ENCODE data around the gene SCN2A.
"Not testable (repeated sequence)": the region's sequence is repeated elsewhere in the genome, so short reads cannot be mapped to it uniquely, and the experiment has no call there.

SCN2A gene

GRCh38 chr2:165256618-165257017, 17.4 kb downstream of the SCN2A start:
- DNase-seq, result no peak

- DNase-seq, result not testable (repeated sequence)
Measured at GRCh38 chr2:165260347-165260746, 21.1 kb downstream of the SCN2A start.

GRCh38 chr2:165268754-165269153, 29.5 kb downstream of the SCN2A start:
- DNase-seq, result no peak

GRCh38 chr2:165273176-165273575, 34.0 kb downstream of the SCN2A start:
- DNase-seq, result no peak

- DNase-seq, result no peak
Measured at GRCh38 chr2:165274698-165275097, 35.5 kb downstream of the SCN2A start.

GRCh38 chr2:165275932-165276331, 36.7 kb downstream of the SCN2A start:
- DNase-seq, result no peak

GRCh38 chr2:165277295-165277694, 38.1 kb downstream of the SCN2A start:
- no peak for DNase-seq

- DNase-seq, result no peak
Measured at GRCh38 chr2:165277860-165278656, 38.8 kb downstream of the SCN2A start.

GRCh38 chr2:165280356-165280755, 41.1 kb downstream of the SCN2A start:
- no peak for DNase-seq

GRCh38 chr2:165281387-165281786, 42.2 kb downstream of the SCN2A start:
- no peak for DNase-seq

- DNase-seq, result no peak
Measured at GRCh38 chr2:165283342-165283741, 44.1 kb downstream of the SCN2A start.

- DNase-seq, result no peak
Measured at GRCh38 chr2:165287094-165287778, 48.0 kb downstream of the SCN2A start.

- DNase-seq, result no peak
Measured at GRCh38 chr2:165289069-165289468, 49.9 kb downstream of the SCN2A start.

- DNase-seq, result peak; percentile 3 to 92
Measured at GRCh38 chr2:165293440-165294420, 54.5 kb downstream of the SCN2A start.

GRCh38 chr2:165294912-165295311, 55.7 kb downstream of the SCN2A start:
- DNase-seq, result no peak

- no peak for DNase-seq
Measured at GRCh38 chr2:165295643-165296042, 56.4 kb downstream of the SCN2A start.

- no peak for DNase-seq
Measured at GRCh38 chr2:165305391-165306096, 66.3 kb downstream of the SCN2A start.

GRCh38 chr2:165307317-165307716, 68.1 kb downstream of the SCN2A start:
- DNase-seq, result no peak

GRCh38 chr2:165311949-165312348, 72.7 kb downstream of the SCN2A start:
- DNase-seq, result no peak

GRCh38 chr2:165312999-165313398, 73.8 kb downstream of the SCN2A start:
- no peak for DNase-seq

- DNase-seq, result no peak
Measured at GRCh38 chr2:165313509-165313908, 74.3 kb downstream of the SCN2A start.

GRCh38 chr2:165328272-165328671, 89.1 kb downstream of the SCN2A start:
- no peak for DNase-seq
